CD4-positive, alpha-beta T cell treated with Interferon gamma for 1 hour (primary cell): ENCODE measurements around the gene C2orf81.
"Not testable (repeated sequence)": the region's sequence is repeated elsewhere in the genome, so short reads cannot be mapped to it uniquely, and the experiment has no call there.

Experiments
- DNase-seq: peaks from one replicate; pipeline ENCODE4 v3.0.0-alpha.2; 2020

Gene C2orf81

DNA sequence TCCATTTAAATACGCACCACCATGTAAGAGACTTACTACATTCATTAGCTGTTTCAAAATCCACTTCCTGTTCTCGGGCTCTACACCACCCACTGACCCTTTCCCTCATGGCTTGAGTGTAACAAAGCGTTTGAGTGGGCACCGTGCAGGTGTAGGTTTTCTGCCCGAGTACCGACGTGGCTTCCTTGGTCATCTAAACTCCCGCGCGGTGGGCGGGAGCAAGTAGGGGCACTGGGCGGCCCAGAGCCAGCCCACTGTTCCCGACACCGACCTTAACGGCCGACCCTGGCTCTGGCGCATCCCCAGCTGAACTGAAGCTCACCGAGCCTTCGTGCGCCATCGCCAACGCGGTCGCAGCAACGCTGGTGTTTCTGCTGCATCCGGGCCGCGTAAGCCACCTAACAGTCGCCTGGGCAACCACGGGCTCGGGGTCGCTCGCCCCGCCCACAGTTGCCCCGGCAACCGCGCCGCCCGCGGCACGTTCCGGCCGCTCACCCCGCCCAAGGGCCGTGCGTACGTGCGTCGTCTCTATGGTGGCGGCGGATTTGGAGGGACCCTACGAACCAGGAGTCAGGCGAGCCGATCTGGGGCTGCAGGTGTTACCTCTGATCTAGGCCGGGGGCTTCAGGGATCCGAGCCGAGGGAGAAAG is at the start of gene C2orf81, which contains the start of gene WDR54:
Gene C2orf81, minus strand, starts transcription at position 399 of the 650 bp plus-strand sequence. Its CDS starts 59 bp downstream, at position 340.
Gene WDR54, plus strand, starts transcription at position 510 of the 650 bp plus-strand sequence. CDS start 424 bp downstream, outside the sequence.
- DNase-seq = peak; percentile 96

DNA sequence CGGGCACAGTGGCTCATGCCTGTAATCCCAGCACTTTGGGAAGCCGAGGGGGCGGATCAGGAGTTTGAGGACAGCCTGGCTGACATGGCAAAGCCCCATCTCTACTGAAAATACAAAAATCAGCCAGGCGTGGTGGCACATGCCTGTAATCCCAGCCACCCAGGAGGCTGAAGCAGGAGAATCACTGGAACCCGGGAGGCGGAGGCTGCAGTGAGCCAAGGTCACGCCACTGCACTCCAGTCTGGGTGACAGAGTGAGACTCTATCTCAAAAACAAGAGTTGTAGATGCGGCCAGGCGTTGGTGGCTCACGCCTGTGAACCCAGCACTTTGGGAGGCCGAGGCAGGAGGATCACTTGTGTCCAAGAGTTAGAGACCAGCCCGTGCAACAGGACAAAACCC is 49.3 kb upstream of the C2orf81 start:
- not testable (repeated sequence) for DNase-seq

GRCh38 chr2:74464406-74464805 is 43.0 kb upstream of the C2orf81 start:
- no peak for DNase-seq

- no peak for DNase-seq
Observed at GRCh38 chr2:74462786-74463105, 41.3 kb upstream of the C2orf81 start.

DNA sequence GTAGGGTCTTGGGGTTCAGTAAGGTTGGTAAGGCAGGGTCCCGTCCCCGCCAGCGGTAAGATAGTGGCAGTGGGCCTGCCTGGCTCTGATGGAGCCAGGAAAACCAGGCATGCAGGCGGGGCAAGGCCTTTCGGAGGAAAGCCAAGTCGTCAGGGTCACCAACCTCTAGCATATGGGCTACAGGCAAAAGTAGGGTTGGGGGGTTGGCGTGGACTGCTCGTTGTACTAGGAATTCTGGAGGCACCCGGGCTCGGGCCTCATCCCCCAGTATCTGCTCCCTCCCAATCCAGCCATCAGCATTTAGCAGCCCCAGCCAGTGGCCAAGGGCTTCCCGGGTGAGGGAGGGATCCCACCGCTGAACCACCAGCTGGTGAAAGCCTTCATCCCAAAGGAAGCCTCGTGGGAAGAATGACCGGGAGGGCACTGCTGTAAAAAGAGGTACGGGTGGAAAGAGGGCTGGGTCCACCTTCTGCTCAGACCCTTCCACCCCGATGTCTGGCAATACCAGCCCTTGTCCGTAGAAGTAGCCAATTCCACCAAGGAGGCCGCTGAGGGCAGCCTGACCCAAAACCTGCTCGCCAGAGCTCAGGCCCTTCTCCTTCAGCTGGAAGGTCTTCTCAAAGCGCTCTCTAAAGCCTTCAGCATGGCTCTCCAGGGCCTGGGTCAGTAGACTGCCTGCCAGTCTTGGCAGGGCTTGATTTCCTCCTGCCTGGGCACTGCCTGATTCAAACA is 40.8 kb upstream of the C2orf81 start:
- no peak for DNase-seq

- no peak for DNase-seq
Observed at GRCh38 chr2:74461187-74462053, 40.0 kb upstream of the C2orf81 start.

DNA sequence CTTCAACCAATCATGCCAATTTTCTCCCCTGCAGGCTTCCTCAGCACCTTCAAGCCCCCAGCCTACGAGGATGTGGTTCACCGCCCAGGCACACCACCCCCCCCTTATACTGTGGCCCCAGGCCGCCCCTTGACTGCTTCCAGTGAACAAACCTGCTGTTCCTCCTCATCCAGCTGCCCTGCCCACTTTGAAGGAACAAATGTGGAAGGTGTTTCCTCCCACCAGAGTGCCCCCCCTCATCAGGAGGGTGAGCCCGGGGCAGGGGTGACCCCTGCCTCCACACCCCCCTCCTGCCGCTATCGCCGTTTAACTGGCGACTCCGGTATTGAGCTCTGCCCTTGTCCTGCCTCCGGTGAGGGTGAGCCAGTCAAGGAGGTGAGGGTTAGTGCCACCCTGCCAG is 38.8 kb upstream of the C2orf81 start:
- not testable (repeated sequence) for DNase-seq

- DNase-seq = not testable (repeated sequence)
Observed at GRCh38 chr2:74459503-74460118, 38.2 kb upstream of the C2orf81 start.

- DNase-seq = no peak
Observed at GRCh38 chr2:74458938-74459363, 37.5 kb upstream of the C2orf81 start.

- DNase-seq = peak; percentile 100
Observed at GRCh38 chr2:74458132-74458937, 36.9 kb upstream of the C2orf81 start, which contains the start of gene WBP1. Gene WBP1 (plus strand): TSS chr2:74458438. CDS start chr2:74458603, 165 bp downstream.

- peak; percentile 86 for DNase-seq
Observed at GRCh38 chr2:74457549-74458131, 36.2 kb upstream of the C2orf81 start.

GRCh38 chr2:74457129-74457548 is 35.7 kb upstream of the C2orf81 start:
- DNase-seq = no peak

- peak; percentile 96 for DNase-seq
Observed at GRCh38 chr2:74454654-74455511, 33.5 kb upstream of the C2orf81 start, which contains the start of gene INO80B. Gene INO80B (plus strand): TSS chr2:74455087. CDS start chr2:74455117, 30 bp downstream.

DNA sequence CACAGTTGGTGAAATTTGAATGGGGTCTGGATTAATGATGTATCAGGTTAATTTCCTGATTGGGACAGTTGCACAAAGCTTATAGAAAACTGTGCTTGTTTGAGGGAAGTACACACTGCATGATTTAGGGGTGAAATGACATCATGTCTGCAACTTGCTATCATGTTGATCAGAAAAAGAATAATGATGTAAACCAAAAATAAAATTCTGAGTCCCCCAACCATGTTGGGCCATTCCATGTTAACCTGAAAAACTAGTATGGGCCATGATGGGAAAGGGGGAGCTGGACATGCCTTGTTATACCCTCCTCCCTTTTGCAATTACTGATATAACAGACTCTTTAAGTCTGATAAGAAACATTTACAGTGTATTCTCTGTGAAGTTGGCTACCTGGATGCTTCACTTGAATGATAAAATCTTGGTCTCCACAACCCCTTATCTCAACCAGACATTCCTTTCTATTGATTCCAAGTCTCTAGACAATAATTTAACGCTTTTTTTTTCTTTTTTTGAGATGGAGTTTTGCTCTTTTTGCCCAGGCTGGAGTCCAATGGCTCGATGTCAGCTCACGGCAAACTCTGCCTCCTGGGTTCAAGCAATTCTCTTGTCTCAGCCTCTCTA is 29.3 kb upstream of the C2orf81 start:
- DNase-seq = no peak

GRCh38 chr2:74448771-74449170 is 27.4 kb upstream of the C2orf81 start:
- DNase-seq = no peak

- no peak for DNase-seq
Observed at GRCh38 chr2:74447230-74447999, 26.0 kb upstream of the C2orf81 start.

DNA sequence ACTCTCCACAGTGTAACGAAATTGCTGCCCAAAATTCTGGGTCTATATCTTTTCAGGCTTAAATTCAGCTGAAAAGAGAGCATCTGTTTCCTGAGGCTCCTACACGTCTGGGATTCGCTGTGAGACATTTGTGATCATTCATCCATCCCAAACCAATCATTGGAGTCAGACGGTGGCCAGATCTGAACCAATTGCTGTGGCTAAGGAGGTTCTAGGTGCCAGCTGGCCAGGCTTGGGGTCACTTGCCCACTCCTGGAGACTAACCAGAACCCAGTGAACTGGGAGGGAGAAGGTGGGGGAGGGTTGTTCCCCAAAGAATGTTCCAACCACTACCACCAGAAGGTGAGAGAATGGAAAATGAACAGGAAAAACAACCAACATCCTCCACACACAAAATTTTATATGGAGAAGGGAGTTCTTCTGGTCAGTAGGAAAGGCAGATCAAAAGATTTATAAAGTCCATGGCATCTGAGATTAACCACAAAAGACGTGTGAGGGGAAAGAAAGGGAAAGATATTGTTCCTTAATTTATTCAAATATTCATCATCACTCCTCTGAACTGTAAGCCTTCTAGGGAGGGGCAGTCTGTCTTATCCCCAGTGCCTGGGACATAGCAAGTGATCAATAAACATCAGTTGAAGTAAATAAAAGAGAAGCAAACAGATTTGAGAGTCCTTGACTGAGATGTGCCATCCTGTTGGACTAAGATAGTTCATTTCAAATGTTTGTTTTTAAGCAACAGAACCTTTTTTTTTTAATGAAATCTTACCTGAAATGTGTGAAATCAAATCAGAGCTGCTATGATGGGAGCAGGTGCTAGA is 23.3 kb upstream of the C2orf81 start:
- DNase-seq = no peak
